Measurements from ENCODE around the gene ARSA.
"Not testable (repeated sequence)": the region's sequence is repeated elsewhere in the genome, so short reads cannot be mapped to it uniquely, and the experiment has no call there.

ARSA gene

GRCh38 chr22:50654664-50655063 lies 26.7 kb upstream of the ARSA start:
- DNase-seq (ENCODE audit: low spot score), result not testable (repeated sequence)

- no peak for DNase-seq (ENCODE audit: low spot score)
These were observed 25.3 kb upstream of the ARSA start for GRCh38 chr22:50653256-50653655.

- DNase-seq (ENCODE audit: low spot score), result not testable (repeated sequence)
These were observed 15.8 kb upstream of the ARSA start for GRCh38 chr22:50643821-50644101.

GRCh38 chr22:50643021-50643820 lies 15.3 kb upstream of the ARSA start:
- not testable (repeated sequence) for DNase-seq (ENCODE audit: low spot score)

GRCh38 chr22:50641696-50642607 lies 14.0 kb upstream of the ARSA start:
- no peak for DNase-seq (ENCODE audit: low spot score)

- DNase-seq (ENCODE audit: low spot score), result no peak
These were observed 13.1 kb upstream of the ARSA start for GRCh38 chr22:50640857-50641647.

GRCh38 chr22:50640296-50640695 lies 12.3 kb upstream of the ARSA start:
- not testable (repeated sequence) for DNase-seq (ENCODE audit: low spot score)

GRCh38 chr22:50635591-50635990 lies 7.6 kb upstream of the ARSA start:
- no peak for DNase-seq (ENCODE audit: low spot score)

GRCh38 chr22:50633771-50634170 lies 5.8 kb upstream of the ARSA start:
- no peak for DNase-seq (ENCODE audit: low spot score)

GRCh38 chr22:50633086-50633485 lies 5.1 kb upstream of the ARSA start:
- DNase-seq (ENCODE audit: low spot score), result no peak

GRCh38 chr22:50630376-50630775 lies 2.4 kb upstream of the ARSA start:
- no peak for DNase-seq (ENCODE audit: low spot score)

- peak; percentile 53 for DNase-seq (ENCODE audit: low spot score)
These were observed 687 bp upstream of the ARSA start for GRCh38 chr22:50628543-50629134.

GRCh38 chr22:50626850-50627641 lies 906 bp downstream of the ARSA start:
- DNase-seq (ENCODE audit: low spot score), result no peak

- no peak for DNase-seq (ENCODE audit: low spot score)
These were observed 1.6 kb downstream of the ARSA start for GRCh38 chr22:50626314-50626849.

- no peak for DNase-seq (ENCODE audit: low spot score)
These were observed 2.2 kb downstream of the ARSA start for GRCh38 chr22:50625568-50626313.

GRCh38 chr22:50625131-50625567 lies 2.8 kb downstream of the ARSA start:
- no peak for DNase-seq (ENCODE audit: low spot score)

GRCh38 chr22:50624347-50625130 lies 3.4 kb downstream of the ARSA start:
- no peak for DNase-seq (ENCODE audit: low spot score)

GRCh38 chr22:50622723-50623327 lies 5.1 kb downstream of the ARSA start:
- DNase-seq (ENCODE audit: low spot score), result no peak

All from CD4-positive, alpha-beta T cell treated with Interleukin-2 at 100 ng/mL for 4 hours (primary cell).